HG02571 (cell line): ENCODE results near the gene RAB3GAP2.
"Not testable (repeated sequence)": the region's sequence is repeated elsewhere in the genome, so short reads cannot be mapped to it uniquely, and the experiment has no call there.

Source experiments
- ATAC-seq: cut with Tn5 transposase; IDR thresholded peaks from one replicate; pipeline ENCODE4 v1.9.1; 2021; ENCODE audit warnings: mild to moderate bottlenecking, moderate library complexity; ENCODE audit not compliant: unreplicated experiment

Gene RAB3GAP2

GRCh38 chr1:220204758-220205157 is 67.5 kb downstream of the RAB3GAP2 start:
- ATAC-seq, result not testable (repeated sequence)

DNA sequence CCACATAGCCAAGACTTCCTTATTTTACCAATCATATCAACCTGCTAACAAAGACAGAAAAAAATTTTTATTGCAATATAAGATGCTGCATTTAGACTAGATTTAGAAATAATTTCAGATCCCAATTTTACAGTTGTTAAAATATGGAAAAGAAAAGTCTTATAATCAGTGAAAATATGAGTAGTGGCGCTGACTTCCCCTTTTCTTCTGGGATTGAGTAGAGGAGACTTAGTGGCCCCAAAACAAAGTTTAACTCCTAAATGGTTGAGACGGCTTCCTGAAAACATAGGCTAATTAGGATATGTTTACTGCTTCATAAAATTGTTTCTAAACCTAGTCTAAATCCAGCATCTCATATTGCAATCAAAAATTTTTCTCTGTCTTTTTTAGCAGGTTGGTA is 68.4 kb downstream of the RAB3GAP2 start:
- ATAC-seq, result no peak

DNA sequence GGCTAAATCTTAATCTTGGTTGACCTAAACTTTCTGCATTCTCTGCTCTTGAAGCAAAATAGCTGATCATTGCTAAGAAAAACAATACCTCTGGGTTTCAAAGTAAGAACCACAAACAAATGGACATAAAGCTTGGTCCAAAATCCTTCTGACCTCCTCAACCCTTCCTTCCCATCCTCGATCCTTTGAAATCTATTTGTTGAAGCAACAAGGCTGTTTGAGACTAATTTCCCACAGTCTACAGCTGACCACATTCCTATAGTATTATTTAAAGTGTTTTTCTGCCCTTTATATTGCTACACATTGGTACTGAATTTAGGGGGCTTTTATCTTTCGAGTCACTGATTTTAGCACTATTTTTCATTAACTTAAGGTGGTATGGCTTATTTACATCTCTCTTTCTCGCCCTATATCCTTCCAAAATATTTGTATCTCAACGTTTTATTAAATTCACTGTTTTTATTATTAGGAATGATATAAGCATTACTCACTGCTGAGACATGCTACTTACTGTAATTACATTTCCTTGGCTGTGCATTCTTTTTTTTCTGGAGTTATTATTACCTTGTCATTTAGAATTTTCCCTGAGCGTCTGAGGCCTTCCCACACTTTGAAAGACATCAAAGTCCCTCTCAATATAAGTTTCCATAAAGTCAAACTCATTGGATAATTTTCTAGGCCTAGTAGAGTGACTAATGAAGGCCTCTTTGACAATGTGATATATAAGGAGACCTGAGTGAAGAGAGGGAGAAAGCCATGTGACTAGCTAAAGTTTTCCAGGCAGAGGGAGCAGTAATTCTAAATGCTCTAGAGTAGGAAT is 73.9 kb downstream of the RAB3GAP2 start:
- ATAC-seq, result no peak

DNA sequence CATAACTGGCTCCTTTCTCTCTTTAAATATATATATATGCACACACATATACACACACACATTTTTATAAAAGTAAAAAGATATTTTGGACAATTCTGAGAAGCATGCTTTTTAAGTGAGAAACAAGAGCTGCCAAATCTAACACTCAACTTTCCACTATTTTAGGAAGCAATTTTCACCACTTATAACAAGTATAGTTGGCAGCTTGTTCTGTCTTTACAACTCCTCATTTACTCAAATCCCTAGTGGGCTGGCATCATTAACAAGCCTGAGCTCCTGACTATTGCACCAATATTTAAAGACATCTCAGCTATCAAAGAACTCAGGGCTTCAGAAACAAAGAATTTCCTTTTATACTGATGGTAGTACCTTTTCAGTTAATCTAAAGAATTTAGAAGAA is 76.6 kb downstream of the RAB3GAP2 start:
- no peak for ATAC-seq

DNA sequence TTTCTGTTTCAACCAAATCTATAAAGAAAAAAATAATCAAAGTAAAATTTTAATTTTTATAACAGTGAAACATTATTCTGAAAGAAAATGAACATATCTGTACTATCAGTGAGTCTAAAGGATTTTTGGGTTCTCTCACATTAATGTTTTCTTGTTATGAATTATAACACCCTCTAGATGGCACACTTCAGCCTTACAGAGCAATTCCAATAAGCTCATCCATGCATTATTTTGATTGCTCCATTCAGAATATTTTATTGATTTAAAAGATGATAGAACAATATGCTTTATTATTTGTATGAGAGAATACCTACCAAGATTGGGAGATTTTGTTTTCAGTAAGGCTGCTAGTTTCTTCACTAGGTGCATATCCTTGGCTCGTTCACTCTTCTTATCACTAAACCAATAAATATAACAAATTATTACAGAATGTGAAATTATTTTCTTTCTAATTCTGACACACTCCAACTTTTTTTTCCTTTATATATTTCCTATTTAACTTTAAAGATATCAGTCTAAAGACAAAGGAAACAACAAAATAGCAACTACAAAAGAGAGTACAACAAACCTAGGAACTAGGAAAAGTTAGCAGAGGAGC is 82.4 kb downstream of the RAB3GAP2 start:
- no peak for ATAC-seq

DNA sequence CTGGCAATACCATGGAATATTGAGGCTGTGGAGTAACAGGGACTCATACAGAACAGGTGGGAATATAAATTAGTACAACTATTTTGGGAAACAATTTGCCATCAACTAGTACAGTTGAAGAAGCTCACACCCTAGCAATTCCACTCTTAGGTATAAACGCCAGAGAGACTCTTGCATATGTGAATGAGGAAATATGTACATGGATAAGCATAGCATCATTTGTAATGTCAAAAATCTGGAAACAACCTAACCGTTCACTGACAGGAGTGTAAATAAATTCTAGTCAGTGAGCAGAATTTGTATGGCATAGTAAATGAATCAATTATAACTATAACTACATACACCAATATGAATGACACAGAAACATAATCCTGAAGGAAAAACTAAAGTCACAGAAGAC is 83.7 kb downstream of the RAB3GAP2 start:
- no peak for ATAC-seq

GRCh38 chr1:220186752-220187151 is 85.5 kb downstream of the RAB3GAP2 start:
- ATAC-seq, result no peak

DNA sequence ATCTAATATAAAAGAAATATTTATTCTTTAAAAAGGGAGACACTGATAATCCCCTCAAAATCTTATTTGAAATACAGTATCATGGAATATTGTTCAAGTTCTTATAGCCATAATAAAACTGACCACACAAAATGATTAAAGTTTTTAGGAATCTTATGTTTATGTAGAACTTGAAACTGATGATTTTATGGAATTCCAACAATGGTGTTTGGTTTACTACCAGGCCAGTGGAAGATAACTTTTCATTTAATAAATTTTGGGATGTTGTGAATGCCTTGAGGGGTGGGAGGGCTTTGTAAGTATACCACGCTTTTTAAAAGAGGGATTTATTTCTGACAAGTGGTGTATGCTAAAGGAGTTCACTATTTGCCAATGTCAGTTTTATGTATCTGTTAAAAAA is 87.7 kb downstream of the RAB3GAP2 start:
- ATAC-seq, result no peak

DNA sequence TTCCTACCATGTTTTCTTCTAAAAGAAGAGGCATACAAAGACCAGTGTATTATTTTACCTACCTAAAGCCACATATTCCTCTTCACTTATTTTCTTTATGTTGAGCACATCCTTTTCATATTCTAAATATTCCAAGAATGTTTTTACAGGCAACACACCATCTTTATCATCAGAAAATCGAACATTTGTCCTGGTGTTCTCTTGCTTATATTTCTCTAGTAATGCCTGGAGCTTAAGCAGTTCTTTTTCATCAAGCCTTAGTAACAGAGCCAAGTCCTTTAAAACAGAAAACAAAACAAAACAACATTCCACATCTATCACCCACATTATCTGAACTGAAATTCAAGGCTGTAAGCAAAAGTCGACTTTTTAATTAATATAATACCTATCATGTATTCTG is 89.6 kb downstream of the RAB3GAP2 start:
- no peak for ATAC-seq

DNA sequence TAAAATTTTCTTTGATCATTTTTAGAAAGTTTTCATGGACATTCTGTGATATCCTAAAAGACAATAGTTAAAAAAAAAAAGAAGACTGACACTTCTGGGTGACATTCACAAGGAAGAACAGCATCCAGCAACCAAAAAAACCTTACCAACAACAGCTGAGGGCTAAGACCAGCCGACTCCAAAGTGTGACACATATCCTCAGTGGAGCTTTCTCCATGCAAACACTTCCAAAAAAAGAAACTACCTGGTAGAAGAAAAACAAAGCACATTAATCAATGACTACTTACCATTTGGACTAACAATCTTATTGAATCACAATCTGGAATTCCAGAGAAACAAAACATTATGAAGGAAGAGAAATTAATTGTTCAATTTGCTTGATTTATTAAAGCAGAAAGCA is 90.1 kb downstream of the RAB3GAP2 start:
- no peak for ATAC-seq

DNA sequence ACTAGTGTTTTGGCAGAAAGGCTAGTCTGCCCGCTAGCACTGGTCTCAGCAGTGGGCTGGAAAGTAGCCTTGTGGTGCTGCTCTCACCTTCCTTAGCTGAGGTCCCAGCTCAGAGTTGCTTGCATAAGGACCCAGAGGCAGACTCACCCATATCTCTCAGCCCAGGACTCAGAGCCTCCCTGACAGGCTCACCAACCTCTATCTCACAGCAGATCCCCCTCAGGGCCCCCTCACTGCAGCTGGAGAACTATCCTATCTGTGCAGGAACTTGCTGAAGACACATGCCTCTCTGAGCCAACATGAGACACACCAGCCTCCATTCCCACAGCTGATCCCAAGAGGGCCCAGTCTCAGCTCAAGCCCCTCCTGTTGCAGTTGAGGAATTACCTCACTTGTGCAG is 95.7 kb downstream of the RAB3GAP2 start:
- no peak for ATAC-seq

DNA sequence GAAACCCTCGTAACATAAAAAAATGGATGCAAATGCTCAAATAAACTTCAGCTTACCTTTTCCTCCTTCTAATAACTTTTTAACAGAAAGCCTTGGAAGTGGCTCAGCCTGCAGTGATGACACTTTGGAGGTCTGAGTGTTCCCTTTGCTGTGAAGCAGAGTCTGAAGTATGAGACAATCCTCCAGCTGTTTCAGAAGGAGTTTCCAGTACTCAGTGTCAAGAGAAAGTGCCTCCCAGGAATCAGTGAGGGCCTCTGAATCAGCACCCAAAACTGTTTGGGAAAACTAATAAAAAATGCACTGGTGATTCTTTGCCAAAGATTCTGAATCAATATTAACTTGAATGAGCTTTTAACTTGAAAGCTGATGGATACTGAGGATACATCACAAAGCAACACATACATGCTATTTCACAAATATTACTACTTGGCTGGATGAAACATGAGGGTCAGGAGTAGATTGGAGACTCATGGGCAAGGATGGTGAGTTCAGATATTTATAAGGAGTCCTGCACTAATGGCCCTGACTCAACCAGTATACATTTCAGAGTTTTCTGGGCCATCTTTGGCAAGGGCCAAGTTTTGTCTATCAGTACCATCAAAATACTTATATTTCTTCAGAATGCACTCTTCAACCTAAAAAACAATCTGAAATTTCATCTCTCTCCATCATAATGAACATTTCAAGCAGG is 101.3 kb downstream of the RAB3GAP2 start:
- no peak for ATAC-seq

DNA sequence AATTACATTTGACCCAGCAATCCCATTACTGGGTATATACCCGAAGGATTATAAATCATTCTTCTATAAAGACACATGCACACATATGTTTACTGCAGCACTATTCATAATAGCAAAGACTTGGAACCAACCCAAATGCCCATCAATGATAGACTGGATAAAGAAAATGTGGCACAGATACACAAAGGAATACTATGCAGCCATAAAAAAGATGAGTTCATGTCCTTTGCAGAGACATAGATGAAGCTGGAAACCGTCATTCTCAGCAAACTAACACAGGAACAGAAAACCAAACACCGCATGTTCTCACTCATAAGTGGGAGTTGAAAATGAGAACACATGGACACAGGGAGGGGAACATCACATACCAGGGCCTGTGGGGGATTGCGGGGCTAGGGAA is 102.4 kb downstream of the RAB3GAP2 start:
- not testable (repeated sequence) for ATAC-seq

- ATAC-seq, result no peak
These were observed 105.4 kb downstream of the RAB3GAP2 start for GRCh38 chr1:220166853-220167252.

DNA sequence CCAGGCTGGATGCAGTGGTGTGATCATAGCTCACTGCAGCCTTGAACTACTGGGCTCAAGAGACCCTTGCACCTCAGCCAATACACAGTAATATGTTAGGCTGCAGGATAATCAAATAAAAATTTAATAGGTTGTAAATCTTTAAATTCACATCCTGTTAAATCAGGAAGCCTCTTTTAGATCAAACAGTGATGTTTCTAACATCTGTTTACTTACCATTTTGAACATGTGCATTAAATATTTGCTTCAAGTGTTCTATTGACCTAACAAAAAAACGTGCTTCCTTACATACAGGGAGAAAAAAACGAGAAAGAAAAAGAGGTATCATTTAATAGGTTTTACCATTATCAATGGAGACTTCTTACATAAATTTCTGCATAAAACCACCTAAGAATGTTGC is 107.7 kb downstream of the RAB3GAP2 start:
- no peak for ATAC-seq

- ATAC-seq, result no peak
These were observed 108.1 kb downstream of the RAB3GAP2 start for GRCh38 chr1:220164116-220164515.

- ATAC-seq, result no peak
These were observed 112.2 kb downstream of the RAB3GAP2 start for GRCh38 chr1:220160027-220160426.

GRCh38 chr1:220159041-220159440 is 113.2 kb downstream of the RAB3GAP2 start:
- no peak for ATAC-seq

- ATAC-seq, result not testable (repeated sequence)
These were observed 113.7 kb downstream of the RAB3GAP2 start for GRCh38 chr1:220158530-220158929.

- ATAC-seq, result no peak
These were observed 114.5 kb downstream of the RAB3GAP2 start for GRCh38 chr1:220157738-220158137.

DNA sequence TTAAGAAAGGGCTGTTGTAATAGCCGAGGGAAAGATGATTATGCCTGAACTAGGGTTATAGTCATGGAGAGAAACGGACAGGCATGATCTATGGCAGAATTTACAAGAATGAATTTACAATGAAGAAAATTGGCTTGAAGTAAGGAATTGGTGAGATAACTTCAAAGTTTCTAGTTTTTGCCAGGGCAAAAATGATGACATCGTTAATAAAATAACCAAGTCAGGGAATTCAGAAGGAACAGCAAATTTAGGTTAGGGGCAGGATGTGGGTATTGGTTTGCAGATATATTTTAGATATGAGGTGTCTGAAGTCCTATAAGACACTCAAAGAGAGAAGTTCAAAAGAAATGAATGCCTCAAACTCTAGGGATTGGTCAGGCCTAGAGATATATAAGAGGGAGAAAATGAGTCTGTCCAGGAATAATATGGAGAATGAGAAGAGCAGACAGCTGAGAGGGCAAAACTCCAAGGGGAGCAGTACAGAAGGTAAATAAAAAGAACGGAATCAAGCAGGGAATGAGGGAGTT is 115.6 kb downstream of the RAB3GAP2 start:
- ATAC-seq, result no peak

GRCh38 chr1:220153147-220153546 is 119.1 kb downstream of the RAB3GAP2 start:
- no peak for ATAC-seq
